Measurements from ENCODE around the gene RFESD.

- TF ChIP-seq CTCF (IDR thresholded peaks at IDR 0.05) (no peak), POLR2A (IDR thresholded peaks at IDR 0.05) (no peak)
These were observed 40.1 kb downstream of the RFESD start for GRCh38 chr5:95686651-95687050.

All from breast epithelium (tissue), 3 donors.